Urinary bladder (tissue), 4 donors: ENCODE data around the gene FGD4. TPM values are rescaled to one million over a fixed set of nuclear protein-coding genes. Genes with fewer than 3 reads are reported as not detected.

Experiments
- DNase-seq: peaks from one replicate; pipeline ENCODE4 v3.0.0-alpha.2; 2015; ENCODE audit errors: extremely low spot score
- H3K27ac ChIP-seq: one replicate; pipeline ENCODE4 v1.5.1; 2013; ENCODE audit warnings: low read depth, mild to moderate bottlenecking, moderate library complexity
- H3K36me3 ChIP-seq: one replicate; pipeline ENCODE4 v1.6.1; 2013; ENCODE audit warnings: mild to moderate bottlenecking, moderate library complexity; ENCODE audit not compliant: insufficient read depth
- H3K4me1 ChIP-seq: one replicate; pipeline ENCODE4 v1.6.1; 2013; ENCODE audit warnings: mild to moderate bottlenecking, moderate library complexity; ENCODE audit not compliant: insufficient read depth
- H3K4me3 ChIP-seq: one replicate; pipeline ENCODE4 v1.5.1; 2013; ENCODE audit warnings: low read depth, low read length
- WGBS: extraction: QIAGEN DNeasy Blood & Tissue Kit; methylation state at CpG from one replicate; pipeline ENCODE4 v1.1.7; 2013; 5-methylcytosine and 5-hydroxymethylcytosine counted together
- polyA plus RNA-seq: library from polyadenylated mRNA; stranded (reverse); fragments of 200-250 nt; gene quantifications from one replicate; pipeline ENCODE4 v1.2.3, GENCODE V29; 2013
- total RNA-seq: library from RNA; depleted of rRNA; stranded (reverse); fragments of >200 nt; gene quantifications from one replicate; pipeline ENCODE4 v1.2.3, GENCODE V29; 2014
- donor health status: healthy with polysubstance abuse.
- donor health status: healthy.

Gene FGD4
- total and polyA plus RNA-seq, 2 donors: 4.2 to 24.8 TPM

GRCh38 chr12:32669584-32669983 is 270.2 kb downstream of the FGD4 start:
- 95% methylated on average over 1 of the region's 1 CpG for WGBS
- H3K4me3 ChIP-seq: no peak overlapping the region
- no peaks in the 10 kb centered on the region for H3K4me1 ChIP-seq
- H3K36me3 ChIP-seq: no peaks in the 10 kb centered on the region
- no peak overlapping the region for H3K27ac ChIP-seq
- no peak for DNase-seq

GRCh38 chr12:32671930-32672780 is 272.8 kb downstream of the FGD4 start:
- no peaks in the 10 kb centered on the region for H3K36me3 ChIP-seq
- no peak overlapping the region for H3K4me3 ChIP-seq
- no peaks in the 10 kb centered on the region for H3K4me1 ChIP-seq
- DNase-seq: peak; percentile 43
- no peak overlapping the region for H3K27ac ChIP-seq
- WGBS: 31% methylated on average over 11 of the region's 11 CpGs

GRCh38 chr12:32679091-32679919 is 279.9 kb downstream of the FGD4 start, which contains the start of gene DNM1L:
DNM1L (plus strand) TSS chr12:32679301; CDS start chr12:32679364, 63 bp downstream.
- under 1% methylated on average over 76 of the region's 76 CpGs for WGBS

DNA sequence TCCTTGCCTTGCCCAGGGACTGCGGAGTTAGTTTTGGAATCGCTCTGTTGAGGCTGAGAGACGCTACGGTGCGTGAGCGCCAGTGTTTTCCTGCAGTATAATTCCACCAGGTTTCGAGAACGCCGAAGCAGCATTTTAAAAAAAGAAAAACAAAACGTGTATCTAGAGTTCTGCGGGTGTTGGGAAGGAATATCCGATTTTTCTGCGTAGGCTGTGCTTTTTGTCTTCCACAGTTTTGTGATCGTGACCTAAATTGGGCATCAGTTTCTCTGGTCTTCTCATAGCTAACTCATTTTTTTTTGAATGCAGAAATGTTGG is 280.5 kb downstream of the FGD4 start:
- H3K27ac ChIP-seq: peak overlapping the region; percentile 80
- under 1% methylated on average over 14 of the region's 14 CpGs for WGBS
- DNase-seq: no peak
- no peaks in the 10 kb centered on the region for H3K4me1 ChIP-seq
- no peaks in the 10 kb centered on the region for H3K36me3 ChIP-seq
- H3K4me3 ChIP-seq: peak overlapping the region; percentile 70

More at GRCh38 chr12:32679091-32679919, 279.9 kb downstream of the FGD4 start, which contains the start of gene DNM1L:
- peak within 1 kb of the TSS; percentile 70 for H3K4me3 ChIP-seq
- H3K36me3 ChIP-seq: no peaks in the 10 kb centered on the region
- peak within 1 kb of the TSS; percentile 80 for H3K27ac ChIP-seq
- no peaks in the 10 kb centered on the region for H3K4me1 ChIP-seq
- peak; percentile 93 for DNase-seq

GRCh38 chr12:32680787-32681186 is 281.4 kb downstream of the FGD4 start:
- Histone ChIP-seq H3K27ac (no peak overlapping the region), H3K4me1 (no peaks in the 10 kb centered on the region), H3K4me3 (no peak overlapping the region), H3K36me3 (no peaks in the 10 kb centered on the region)
- no peak for DNase-seq

DNA sequence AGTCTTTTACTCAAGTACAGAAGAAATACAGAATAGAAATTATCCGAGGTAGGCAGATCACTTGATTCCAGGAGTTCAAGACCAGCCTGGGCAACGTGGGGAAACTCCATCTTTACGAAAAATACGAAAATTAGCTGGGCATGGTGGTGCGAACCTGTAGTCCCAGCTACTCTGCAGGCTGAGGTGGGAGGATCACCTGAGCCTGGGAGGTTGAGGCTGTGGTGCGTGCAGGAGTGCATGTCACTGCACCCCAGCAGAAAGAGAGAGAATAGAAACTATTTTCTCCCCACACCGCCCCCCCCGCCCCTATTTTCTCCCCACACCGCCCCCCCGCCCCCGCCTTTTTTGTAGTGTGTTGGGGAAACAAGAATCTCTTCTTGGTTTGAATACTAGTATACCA is 281.9 kb downstream of the FGD4 start:
- Histone ChIP-seq H3K4me3 (no peak overlapping the region), H3K27ac (no peak overlapping the region), H3K4me1 (no peaks in the 10 kb centered on the region), H3K36me3 (no peaks in the 10 kb centered on the region)
- no peak for DNase-seq
- 91% methylated on average over 11 of the region's 11 CpGs for WGBS

- no peak for DNase-seq
- WGBS: 98% methylated on average over 1 of the region's 1 CpG
- H3K4me3 ChIP-seq: no peak overlapping the region
- H3K27ac ChIP-seq: no peak overlapping the region
- H3K36me3 ChIP-seq: peaks cover under 1% of the 10 kb centered on the region
- H3K4me1 ChIP-seq: no peaks in the 10 kb centered on the region
Observed at GRCh38 chr12:32686340-32686739, 287.0 kb downstream of the FGD4 start.

DNA sequence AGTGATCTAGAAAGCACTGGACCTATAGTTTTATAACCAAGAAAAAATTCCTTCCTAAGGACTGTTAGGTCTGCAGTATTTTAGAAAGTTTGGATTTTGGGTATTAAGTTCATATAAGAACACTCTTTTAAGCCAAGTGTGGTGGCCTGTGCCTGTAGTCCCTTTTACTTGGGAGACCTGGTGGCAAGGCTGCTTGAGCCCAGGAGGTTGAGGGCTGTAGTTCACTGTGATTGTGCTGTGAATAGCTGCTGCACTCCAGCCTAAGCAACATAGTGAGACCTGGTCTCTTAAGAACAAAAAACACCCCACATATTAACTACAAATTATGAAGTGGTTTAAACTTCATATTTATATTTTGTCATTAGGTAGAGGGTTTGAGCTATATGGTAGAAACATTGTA is 289.4 kb downstream of the FGD4 start:
- Histone ChIP-seq H3K27ac (no peak overlapping the region), H3K4me1 (no peaks in the 10 kb centered on the region), H3K4me3 (no peak overlapping the region), H3K36me3 (peaks cover 3% of the 10 kb centered on the region)
- DNase-seq: no peak

DNA sequence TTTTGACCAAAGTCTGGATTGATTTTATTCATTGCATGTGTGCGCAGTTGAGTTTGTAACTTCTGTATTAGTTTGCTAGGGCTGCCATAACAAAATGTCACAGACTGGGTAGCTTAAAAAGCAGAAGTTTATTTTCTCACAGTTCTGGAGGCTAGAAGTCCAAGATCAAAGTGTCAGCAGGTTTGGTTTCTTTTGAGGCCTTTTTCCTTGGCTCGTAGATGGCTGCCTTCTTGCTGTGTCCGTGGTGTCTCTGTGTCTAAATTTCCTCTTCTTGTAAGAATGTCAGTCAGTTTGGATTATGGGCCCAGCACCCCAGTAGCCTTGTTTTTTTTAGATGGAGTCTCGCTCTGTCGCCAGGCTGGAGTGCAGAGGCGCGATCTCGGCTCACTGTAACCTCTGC is 291.6 kb downstream of the FGD4 start:
- no peak for DNase-seq
- WGBS: 98% methylated on average over 8 of the region's 8 CpGs
- Histone ChIP-seq H3K4me3 (no peak overlapping the region), H3K4me1 (no peaks in the 10 kb centered on the region), H3K36me3 (peaks cover 3% of the 10 kb centered on the region), H3K27ac (no peak overlapping the region)

GRCh38 chr12:32692358-32692757 is 293.0 kb downstream of the FGD4 start:
- H3K4me3 ChIP-seq: no peak overlapping the region
- no peaks in the 10 kb centered on the region for H3K4me1 ChIP-seq
- peaks cover 3% of the 10 kb centered on the region for H3K36me3 ChIP-seq
- WGBS: 93% methylated on average over 1 of the region's 1 CpG
- no peak for DNase-seq
- H3K27ac ChIP-seq: no peak overlapping the region

- DNase-seq: no peak
- WGBS: 90% methylated on average over 1 of the region's 1 CpG
- no peak overlapping the region for H3K4me3 ChIP-seq
- H3K27ac ChIP-seq: no peak overlapping the region
- peaks cover 3% of the 10 kb centered on the region for H3K36me3 ChIP-seq
- no peaks in the 10 kb centered on the region for H3K4me1 ChIP-seq
Observed at GRCh38 chr12:32693036-32693435, 293.7 kb downstream of the FGD4 start.
